Fibroblast of skin of left biceps (primary cell): ENCODE data around the gene KLHL2.
A peak's percentile ranks its signal among the peaks of the same experiment; 100 is the strongest.
"Not testable (repeated sequence)": the region's sequence is repeated elsewhere in the genome, so short reads cannot be mapped to it uniquely, and the experiment has no call there.

Experiments
- DNase-seq, 2 experiments: peaks; one replicate each; pipeline ENCODE4 v3.0.0-alpha.2; 2013; ENCODE audit warnings: low read depth in 2 of 2

The KLHL2 gene

GRCh38 chr4:165328708-165329107, 121.3 kb downstream of the KLHL2 start:
- no peak for DNase-seq

- DNase-seq = no peak
Observed at GRCh38 chr4:165330071-165330470, 122.7 kb downstream of the KLHL2 start.

- DNase-seq = no peak
Observed at GRCh38 chr4:165330666-165331065, 123.3 kb downstream of the KLHL2 start.

- DNase-seq = no peak
Observed at GRCh38 chr4:165331359-165331758, 124.0 kb downstream of the KLHL2 start.

- DNase-seq = no peak
Observed at GRCh38 chr4:165331823-165332222, 124.5 kb downstream of the KLHL2 start.

- DNase-seq = no peak
Observed at GRCh38 chr4:165332502-165332901, 125.1 kb downstream of the KLHL2 start.

- no peak for DNase-seq
Observed at GRCh38 chr4:165335163-165335703, 127.9 kb downstream of the KLHL2 start.

GRCh38 chr4:165336743-165337142, 129.4 kb downstream of the KLHL2 start:
- DNase-seq = no peak

- not testable (repeated sequence) for DNase-seq
Observed at GRCh38 chr4:165342340-165342739, 135.0 kb downstream of the KLHL2 start.

- no peak for DNase-seq
Observed at GRCh38 chr4:165343353-165344191, 136.2 kb downstream of the KLHL2 start.

- DNase-seq = no peak
Observed at GRCh38 chr4:165345666-165346417, 138.5 kb downstream of the KLHL2 start.

GRCh38 chr4:165347647-165348569, 140.5 kb downstream of the KLHL2 start:
- DNase-seq = no peak

GRCh38 chr4:165351359-165352130, 144.2 kb downstream of the KLHL2 start:
- DNase-seq = no peak

- no peak for DNase-seq
Observed at GRCh38 chr4:165355900-165356300, 148.5 kb downstream of the KLHL2 start.

GRCh38 chr4:165359506-165359905, 152.1 kb downstream of the KLHL2 start:
- DNase-seq = no peak

GRCh38 chr4:165360041-165360695, 152.8 kb downstream of the KLHL2 start:
- DNase-seq = peak; percentile 67 to 68

- DNase-seq = no peak
Observed at GRCh38 chr4:165360985-165361670, 153.8 kb downstream of the KLHL2 start.

- no peak for DNase-seq
Observed at GRCh38 chr4:165361810-165362209, 154.4 kb downstream of the KLHL2 start.

- no peak for DNase-seq
Observed at GRCh38 chr4:165364452-165365080, 157.2 kb downstream of the KLHL2 start.
